K562 (cell line): ENCODE measurements around the gene NDUFS8. TPM values are rescaled to one million over a fixed set of nuclear protein-coding genes. Genes with fewer than 3 reads are reported as not detected.
A peak's percentile ranks its signal among the peaks of the same experiment; 100 is the strongest.

Experiments used
- ATF4 ChIP-seq: fragments of 450-650 bp; formaldehyde crosslinking; IDR thresholded peaks from 2 replicates; pipeline ENCODE4 v1.4.0; 2022; ENCODE audit warnings: mild to moderate bottlenecking, moderate library complexity
- BRCA1 ChIP-seq, 2 experiments: fragments of 450-650 bp in 1 of 2; sonication (generic) in 1 of 2; formaldehyde crosslinking in 1 of 2; IDR thresholded peaks; 2 replicates each; pipeline versions ENCODE4 v1.5.0 to v1.6.1; 2017 to 2020; ENCODE audit warnings: mild to moderate bottlenecking in 1 of 2, missing genetic modification reagents in 1 of 2
- ETV6 ChIP-seq, 3 experiments: fragments of 150-350 bp in 1 of 3; sonication (generic) in 1 of 3; formaldehyde crosslinking in 1 of 3; IDR thresholded peaks; 2 replicates each; pipeline versions ENCODE4 v1.6.1 to v1.8.0; 2014 to 2022; ENCODE audit warnings: borderline replicate concordance in 2 of 3, low read depth in 2 of 3, antibody characterized with exemption in 1 of 3, low read length in 1 of 3, mild to moderate bottlenecking in 1 of 3, missing genetic modification reagents in 1 of 3
- EZH2 ChIP-seq: IDR thresholded peaks from 2 replicates; pipeline ENCODE4 v1.6.1; 2012; ENCODE audit warnings: low read depth, mild to moderate bottlenecking, inconsistent platforms, low read length, borderline replicate concordance
- NBN ChIP-seq: fragments of 450-650 bp; IDR thresholded peaks from 2 replicates; pipeline ENCODE4 v1.6.1; 2016; ENCODE audit warnings: low read depth, mild to moderate bottlenecking
- NR4A1 ChIP-seq, 2 experiments: fragments of 250-450 bp in 1 of 2; fragments of 450-650 bp in 1 of 2; sonication (Bioruptor Pico) in 1 of 2; IDR thresholded peaks; 2 replicates each; pipeline versions ENCODE4 v1.4.0 to v1.6.1; 2016 to 2020; ENCODE audit warnings: mild to moderate bottlenecking in 2 of 2, missing compliant biosample characterization in 1 of 2, missing genetic modification characterization in 1 of 2, moderate library complexity in 1 of 2
- PHF21A ChIP-seq: fragments of 450-650 bp; IDR thresholded peaks from 2 replicates; pipeline ENCODE4 v1.6.1; 2017; ENCODE audit warnings: low read depth, borderline replicate concordance
- PTRF ChIP-seq: fragments of 450-650 bp; IDR thresholded peaks from 2 replicates; pipeline ENCODE4 v1.6.1; 2016; ENCODE audit warnings: mild to moderate bottlenecking, missing genetic modification characterization, missing compliant biosample characterization
- RNF2 ChIP-seq: sonication (generic); IDR thresholded peaks from 2 replicates; pipeline ENCODE4 v1.6.1; 2016
- SP2 ChIP-seq: IDR thresholded peaks from 2 replicates; pipeline ENCODE4 v1.6.1; 2011; ENCODE audit warnings: mild to moderate bottlenecking, low read depth, low read length, moderate library complexity; ENCODE audit not compliant: poor library complexity, severe bottlenecking; ENCODE audit errors: extremely low read depth
- ZBTB34 ChIP-seq: fragments of 250-450 bp; sonication (Bioruptor Pico); IDR thresholded peaks from 2 replicates; pipeline ENCODE4 v1.8.0; 2021; ENCODE audit warnings: mild to moderate bottlenecking, moderate library complexity
- ZMIZ1 ChIP-seq, 2 experiments: fragments of 150-350 bp in 1 of 2; IDR thresholded peaks; 2 replicates each; pipeline ENCODE4 v1.6.1; 2012 to 2016; ENCODE audit warnings: low read depth in 2 of 2, low read length in 2 of 2, mild to moderate bottlenecking in 1 of 2, moderate library complexity in 1 of 2
- ZNF121 ChIP-seq: sonication (generic); formaldehyde crosslinking; conservative IDR thresholded peaks from 2 replicates; pipeline ENCODE4 v1.8.0; 2022; ENCODE audit warnings: missing genetic modification reagents
- ZNF551 ChIP-seq: fragments of 250-450 bp; sonication (Bioruptor Pico); IDR thresholded peaks from 2 replicates; pipeline ENCODE4 v1.5.0; 2021; ENCODE audit warnings: mild to moderate bottlenecking, moderate library complexity
- ZNF717 ChIP-seq: fragments of 250-450 bp; sonication (Bioruptor Pico); IDR thresholded peaks from 2 replicates; pipeline ENCODE4 v1.5.0; 2021
- polyA plus RNA-seq, 8 experiments: library from polyadenylated mRNA; depleted of rRNA in 4 of 8; stranded (reverse) in 5 of 8; unstranded in 3 of 8; fragments of >200 nt; fragmentation: Nextera tagmentation in 2 of 8; fragmentation: Illumina TruSeq in 1 of 8; extraction: Ambion mirVana in 2 of 8; extraction: Trizol in 1 of 8; gene quantifications; 2 replicates each; pipeline versions ENCODE4 v1.2.1 to v1.2.3, GENCODE V29; 2011 to 2014; ENCODE audit warnings: inconsistent platforms in 1 of 8, missing spikeins in 1 of 8
- total RNA-seq, 7 experiments: library from RNA; depleted of rRNA in 6 of 7; stranded (reverse); fragments of >200 nt in 6 of 7; fragmentation: Illumina TruSeq in 2 of 7; extraction: Trizol in 2 of 7; gene quantifications; 2 replicates each; pipeline versions ENCODE4 v1.2.1 to v1.2.3, GENCODE V29; 2011 to 2021; ENCODE audit warnings: low replicate concordance in 1 of 7

The NDUFS8 gene
- total and polyA plus RNA-seq, 9 of the 15 experiments (the other 6 are each of a cell fraction or from before 2014, with no cell fraction given): 36.5 to 351 (median 101) TPM

DNA sequence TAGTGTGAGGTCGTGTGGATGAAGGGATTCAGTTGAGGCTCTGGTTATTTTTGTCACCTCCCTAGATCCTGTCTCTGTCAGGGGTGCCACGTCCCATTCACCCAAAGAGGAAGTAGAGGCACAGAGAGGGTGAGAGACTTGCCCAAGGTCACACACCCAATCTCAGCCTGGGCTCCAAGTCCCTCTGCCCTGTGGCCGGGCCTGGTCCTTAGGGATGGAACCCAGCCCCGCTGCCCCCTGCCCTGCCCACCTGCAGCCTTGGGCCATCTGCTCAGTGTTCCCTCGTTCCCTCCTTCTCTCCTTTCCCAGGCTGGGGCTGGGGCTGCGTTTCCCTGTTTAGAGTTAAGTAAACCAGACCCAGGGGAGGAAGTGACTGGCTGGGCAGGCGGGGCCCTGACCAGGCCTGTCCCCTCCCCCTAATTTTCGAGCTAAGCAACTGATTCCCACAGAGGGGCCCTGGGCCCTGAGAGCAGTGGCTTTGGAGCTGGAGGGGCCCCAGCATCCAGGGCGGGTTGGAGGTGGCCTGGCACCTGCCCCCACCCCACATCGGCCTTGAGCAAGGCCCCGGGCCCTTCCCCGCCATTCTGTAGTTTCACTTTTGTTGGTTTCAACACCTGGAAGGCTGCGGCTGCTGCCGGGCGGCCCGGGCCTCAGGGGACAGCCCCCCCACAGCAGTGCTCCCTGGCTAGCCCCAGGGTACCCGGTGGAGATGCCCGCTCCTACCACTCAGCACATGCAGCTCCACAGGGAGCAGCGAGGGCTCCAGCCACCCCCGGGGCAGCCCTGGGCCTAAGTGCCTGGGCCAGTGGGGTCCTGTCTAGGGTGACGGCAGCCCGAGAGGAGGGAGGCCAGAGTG, 9.8 kb downstream of the NDUFS8 start (continued):
- TF ChIP-seq NR4A1 (CRISPR knock-in tag; IDR thresholded peaks at IDR 0.05) (no peak), NR4A1 (tag; IDR thresholded peaks at IDR 0.05) (no peak), ATF4 (CRISPR knock-in tag) (0 out of 2 replicates have a peak, but pooled peaks have one; percentile 6), PTRF (tag) (no peak), ZMIZ1 (IDR thresholded peaks at IDR 0.05; ENCODE audit: low read depth in 2 of 2, low read length in 2 of 2) (no peak), RNF2 (no peak), ZBTB34 (CRISPR knock-in tag) (no peak), ETV6 (IDR thresholded peaks at IDR 0.05; ENCODE audit: borderline replicate concordance in 1 of 2, low read depth in 2 of 2, low read length in 1 of 2) (no peak), ETV6 (CRISPR knock-in tag; IDR thresholded peaks at IDR 0.05; ENCODE audit: borderline replicate concordance) (no peak), ZNF121 (CRISPR knock-in tag) (no peak), SP2 (no peak), ZNF717 (CRISPR knock-in tag) (no peak), NBN (no peak), ZNF551 (no peak), PHF21A (no peak), BRCA1 (IDR thresholded peaks at IDR 0.05) (no peak), BRCA1 (CRISPR knock-in tag; IDR thresholded peaks at IDR 0.05) (no peak), EZH2 (no peak)
